Measurements from ENCODE around the gene THSD7A.

- TF ChIP-seq CTCF (IDR thresholded peaks at IDR 0.05) (no peak), EP300 (IDR thresholded peaks at IDR 0.05) (no peak)
Observed at GRCh38 chr7:11474902-11475585, 357.0 kb downstream of the THSD7A start.

All from tibial nerve (tissue), 4 donors.